Activated T-cell treated with anti-CD3 and anti-CD28 coated beads, Interleukin-2, amount 50 U/mL, for 4 hours (primary cell): Measurements from ENCODE around the gene HOXC9. TPM values are rescaled to one million over a fixed set of nuclear protein-coding genes. Genes with fewer than 3 reads are reported as not detected.
A peak's percentile ranks its signal among the peaks of the same experiment; 100 is the strongest.

Source experiments
- ATAC-seq, 2 donors: fragments of 200-7000 bp; cut with Tn5 transposase; one replicate each; pipeline ENCODE4 v1.10.0; 2021
- DNase-seq: peaks from one replicate; pipeline ENCODE4 v3.0.0-alpha.2; 2020
- H3K27me3 Mint-ChIP-seq: one replicate; pipeline ENCODE4 v1.8.0; 2021; ENCODE audit warnings: low read depth, mixed read lengths
- H3K36me3 Mint-ChIP-seq: one replicate; pipeline ENCODE4 v1.8.0; 2022; ENCODE audit warnings: mixed read lengths; ENCODE audit not compliant: insufficient read depth
- H3K4me1 Mint-ChIP-seq: one replicate; pipeline ENCODE4 v1.8.0; 2021; ENCODE audit warnings: low read depth, mixed read lengths
- H3K4me3 Mint-ChIP-seq: one replicate; pipeline ENCODE4 v1.8.0; 2021; ENCODE audit warnings: mild to moderate bottlenecking, moderate library complexity, mixed read lengths
- H3K9me3 Mint-ChIP-seq: one replicate; pipeline ENCODE4 v1.8.0; 2021; ENCODE audit warnings: mixed read lengths
- total RNA-seq, 3 donors: library from RNA; stranded (reverse); gene quantifications; one replicate each; pipeline ENCODE4 v1.2.1, GENCODE V29; 2021

HOXC9 gene
- total RNA-seq, 3 donors from 2014 or later, result not detected

DNA sequence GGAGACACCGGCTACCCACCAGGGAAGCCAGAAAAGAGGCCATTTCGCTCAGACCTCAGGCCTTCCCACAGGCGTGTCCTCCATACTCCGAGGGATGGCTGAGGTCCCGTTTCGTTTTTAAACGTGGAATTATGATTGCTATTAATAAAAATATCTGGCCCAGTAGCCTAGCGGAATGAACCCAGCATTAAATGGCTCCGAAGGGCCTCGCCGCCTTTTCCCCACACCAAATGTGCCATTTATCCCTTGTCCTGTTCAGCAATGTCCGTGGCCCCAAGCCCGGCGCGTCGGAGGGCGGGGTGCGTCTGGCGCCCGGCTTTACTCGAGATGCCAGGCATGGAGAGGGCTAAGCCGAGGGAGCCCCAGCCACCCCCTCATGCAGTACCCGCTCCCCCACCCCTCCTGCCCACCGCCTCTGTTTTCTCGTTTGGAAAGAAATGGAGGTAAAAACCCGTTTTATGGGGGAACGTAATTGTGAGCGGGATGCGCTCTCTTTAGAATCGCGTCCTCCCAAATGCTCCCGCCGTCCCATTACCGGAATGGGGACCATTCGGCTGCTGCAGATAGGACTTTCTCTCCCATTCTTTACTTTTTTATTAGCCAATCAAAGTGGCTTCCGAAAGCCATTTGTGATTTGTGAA lies 14.5 kb downstream of the HOXC9 start:
- Mint-ChIP-seq H3K4me3 (no peak overlapping the region), H3K9me3 (no peaks in the 10 kb centered on the region), H3K27me3 (peaks cover 80% of the 10 kb centered on the region), H3K36me3 (no peaks in the 10 kb centered on the region), H3K4me1 (peaks cover 22% of the 10 kb centered on the region)
- ATAC-seq, result no peak
- DNase-seq, result no peak

- Mint-ChIP-seq H3K36me3 (no peaks in the 10 kb centered on the region), H3K9me3 (no peaks in the 10 kb centered on the region), H3K4me1 (peaks cover 19% of the 10 kb centered on the region), H3K4me3 (no peak overlapping the region), H3K27me3 (peaks cover 79% of the 10 kb centered on the region)
- no peak for DNase-seq
- no peak for ATAC-seq
Measured at GRCh38 chr12:54015018-54015931, 15.3 kb downstream of the HOXC9 start.

DNA sequence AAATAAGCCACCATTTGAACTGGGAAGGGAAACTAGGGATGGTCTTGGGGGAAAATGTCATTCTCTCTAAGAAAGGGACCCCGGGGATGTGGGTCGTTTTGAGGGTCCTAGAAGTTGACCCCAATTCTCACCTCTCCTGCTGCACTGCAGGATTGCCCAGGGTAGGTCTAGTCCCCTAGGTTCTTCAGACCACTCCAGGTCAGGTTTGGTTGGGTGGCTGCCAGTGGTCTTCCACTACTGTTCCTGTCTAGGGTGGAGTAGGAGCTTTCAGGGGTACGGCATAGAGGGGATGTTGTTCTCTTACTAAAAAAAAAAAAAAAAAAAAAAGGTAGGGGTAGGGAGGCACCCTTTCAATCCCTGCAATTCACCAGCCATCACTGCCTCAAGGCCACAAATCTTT lies 16.1 kb downstream of the HOXC9 start:
- DNase-seq (no peak), ATAC-seq (no peak)
- H3K9me3 Mint-ChIP-seq, result no peaks in the 10 kb centered on the region
- H3K4me1 Mint-ChIP-seq, result peaks cover 16% of the 10 kb centered on the region
- H3K4me3 Mint-ChIP-seq, result no peak overlapping the region
- no peaks in the 10 kb centered on the region for H3K36me3 Mint-ChIP-seq
- peaks cover 78% of the 10 kb centered on the region for H3K27me3 Mint-ChIP-seq

DNA sequence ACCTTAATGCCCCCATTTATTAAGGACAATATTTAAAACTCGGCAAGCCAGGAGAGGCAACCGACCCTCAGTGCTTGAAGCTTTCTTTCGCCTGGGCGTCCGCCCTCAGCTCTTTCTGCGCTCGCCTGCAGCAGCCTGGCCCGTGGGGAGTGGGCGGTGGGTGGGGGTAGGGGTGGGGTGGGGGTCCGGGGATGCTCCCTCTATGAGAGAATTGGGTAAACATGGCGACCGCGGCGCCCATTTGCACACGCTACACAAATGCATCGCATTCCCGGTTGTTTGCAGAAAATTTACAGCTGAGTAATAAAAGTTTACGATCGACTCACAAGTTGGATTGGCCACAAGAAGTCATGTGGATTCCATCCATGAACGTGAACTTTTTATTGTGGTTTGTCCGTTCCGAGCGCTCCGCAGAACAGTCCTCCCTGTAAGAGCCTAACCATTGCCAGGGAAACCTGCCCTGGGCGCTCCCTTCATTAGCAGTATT lies 16.6 kb downstream of the HOXC9 start:
- DNase-seq (no peak), ATAC-seq (no peak)
- H3K4me1 Mint-ChIP-seq, result peaks cover 12% of the 10 kb centered on the region
- H3K9me3 Mint-ChIP-seq, result no peaks in the 10 kb centered on the region
- H3K27me3 Mint-ChIP-seq, result peaks cover 78% of the 10 kb centered on the region
- no peak overlapping the region for H3K4me3 Mint-ChIP-seq
- H3K36me3 Mint-ChIP-seq, result no peaks in the 10 kb centered on the region

DNA sequence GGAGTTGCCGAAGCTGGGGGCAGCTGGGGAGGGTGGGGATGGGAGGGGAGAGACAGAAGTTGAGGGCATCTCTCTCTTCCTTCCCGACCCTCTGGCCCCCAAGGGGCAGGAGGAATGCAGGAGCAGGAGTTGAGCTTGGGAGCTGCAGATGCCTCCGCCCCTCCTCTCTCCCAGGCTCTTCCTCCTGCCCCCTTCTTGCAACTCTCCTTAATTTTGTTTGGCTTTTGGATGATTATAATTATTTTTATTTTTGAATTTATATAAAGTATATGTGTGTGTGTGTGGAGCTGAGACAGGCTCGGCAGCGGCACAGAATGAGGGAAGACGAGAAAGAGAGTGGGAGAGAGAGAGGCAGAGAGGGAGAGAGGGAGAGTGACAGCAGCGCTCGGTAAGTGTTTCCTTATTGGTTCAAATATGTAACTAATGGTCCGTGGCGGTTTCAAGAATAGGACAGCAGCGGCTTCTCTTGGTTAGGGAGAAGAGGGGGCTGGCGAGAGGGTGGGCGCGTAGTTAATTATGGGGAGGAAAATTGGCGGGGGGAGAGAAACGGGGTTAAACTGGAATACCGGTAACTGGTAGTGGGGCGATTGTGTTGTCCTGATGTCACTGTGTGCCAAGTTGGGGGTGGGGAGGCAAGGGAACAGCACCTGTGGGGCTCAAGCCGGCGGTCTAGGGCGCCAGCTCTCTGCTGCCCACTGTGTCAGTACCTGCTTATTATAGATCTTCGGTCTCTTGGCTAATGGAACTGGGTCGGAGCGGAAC lies 17.2 kb downstream of the HOXC9 start:
- peak overlapping the region; percentile 75 for H3K4me3 Mint-ChIP-seq
- peaks cover 79% of the 10 kb centered on the region for H3K27me3 Mint-ChIP-seq
- H3K36me3 Mint-ChIP-seq, result no peaks in the 10 kb centered on the region
- peaks cover 11% of the 10 kb centered on the region for H3K4me1 Mint-ChIP-seq
- no peaks in the 10 kb centered on the region for H3K9me3 Mint-ChIP-seq
- DNase-seq, result no peak
- peak; percentile 33 to 46 for ATAC-seq

GRCh38 chr12:54017878-54018467 lies 18.0 kb downstream of the HOXC9 start:
- Mint-ChIP-seq H3K4me1 (peaks cover 11% of the 10 kb centered on the region), H3K4me3 (peak overlapping the region; percentile 75), H3K36me3 (no peaks in the 10 kb centered on the region), H3K9me3 (no peaks in the 10 kb centered on the region), H3K27me3 (peaks cover 76% of the 10 kb centered on the region)
- ATAC-seq, result peak; percentile 87 to 90
- peak; percentile 57 for DNase-seq

DNA sequence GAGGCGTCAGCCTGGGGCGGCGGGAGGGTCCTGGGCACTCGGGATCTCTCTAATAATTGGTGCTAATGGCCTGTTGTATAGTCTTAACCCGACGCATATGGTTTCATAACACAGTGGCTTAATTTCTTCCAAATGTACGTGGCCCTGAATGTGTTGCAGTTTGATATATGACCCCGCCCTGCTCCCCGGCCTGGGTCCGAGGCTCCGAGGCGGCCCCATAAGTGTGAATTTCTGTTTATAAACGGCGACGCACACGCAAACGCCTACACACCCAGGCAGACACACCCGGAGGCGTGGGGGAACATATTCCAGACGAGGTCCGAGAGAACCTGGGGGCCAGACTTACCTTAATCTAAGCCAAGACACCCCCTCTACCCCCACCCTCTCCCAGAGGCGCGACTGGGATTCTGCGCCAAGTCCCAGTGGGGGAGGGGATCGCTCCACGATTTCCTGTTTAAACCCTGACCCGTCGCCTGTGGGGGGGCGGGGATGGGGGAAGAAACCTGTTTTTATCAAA lies 18.6 kb downstream of the HOXC9 start:
- Mint-ChIP-seq H3K4me1 (peaks cover 11% of the 10 kb centered on the region), H3K27me3 (peaks cover 75% of the 10 kb centered on the region), H3K4me3 (no peak overlapping the region), H3K36me3 (no peaks in the 10 kb centered on the region), H3K9me3 (no peaks in the 10 kb centered on the region)
- DNase-seq, result no peak
- ATAC-seq, result no peak

GRCh38 chr12:54019091-54019811 lies 19.3 kb downstream of the HOXC9 start:
- DNase-seq (no peak), ATAC-seq (no peak)
- Mint-ChIP-seq H3K9me3 (no peaks in the 10 kb centered on the region), H3K27me3 (peaks cover 74% of the 10 kb centered on the region), H3K36me3 (no peaks in the 10 kb centered on the region), H3K4me3 (no peak overlapping the region), H3K4me1 (peaks cover 11% of the 10 kb centered on the region)

GRCh38 chr12:54019924-54020590 lies 20.1 kb downstream of the HOXC9 start:
- peak overlapping the region; percentile 11 for H3K4me3 Mint-ChIP-seq

GRCh38 chr12:54020591-54021405 lies 20.8 kb downstream of the HOXC9 start:
- Mint-ChIP-seq H3K9me3 (no peaks in the 10 kb centered on the region), H3K36me3 (no peaks in the 10 kb centered on the region), H3K4me1 (peaks cover 8% of the 10 kb centered on the region), H3K27me3 (peaks cover 64% of the 10 kb centered on the region), H3K4me3 (no peak overlapping the region)
- no peak for ATAC-seq
- no peak for DNase-seq

More at GRCh38 chr12:54019924-54020590, 20.1 kb downstream of the HOXC9 start:
- Mint-ChIP-seq H3K36me3 (no peaks in the 10 kb centered on the region), H3K4me1 (peaks cover 8% of the 10 kb centered on the region), H3K27me3 (peaks cover 68% of the 10 kb centered on the region), H3K9me3 (no peaks in the 10 kb centered on the region)
- ATAC-seq (no peak), DNase-seq (no peak)

- H3K27me3 Mint-ChIP-seq, result peaks cover 65% of the 10 kb centered on the region
- H3K9me3 Mint-ChIP-seq, result no peaks in the 10 kb centered on the region
- no peaks in the 10 kb centered on the region for H3K36me3 Mint-ChIP-seq
- ATAC-seq (no peak), DNase-seq (no peak)
- no peak overlapping the region for H3K4me3 Mint-ChIP-seq
- H3K4me1 Mint-ChIP-seq, result peaks cover 8% of the 10 kb centered on the region
Measured at GRCh38 chr12:54021432-54022013, 21.6 kb downstream of the HOXC9 start.
